Measurements from ENCODE around the gene RAX.

Gene RAX

GRCh38 chr18:59272891-59273758, at the start of gene RAX:
Gene RAX (minus strand): TSS chr18:59273454. CDS start chr18:59273206, 248 bp downstream.
- TF ChIP-seq CTCF (IDR thresholded peaks at IDR 0.05; ENCODE audit: insufficient read depth, low read length, poor library complexity, severe bottlenecking), result peak; percentile 11
- DNase-seq (ENCODE audit: extremely low read depth, insufficient read length), result no peak
- Histone ChIP-seq H3K27me3 (replicated peaks; ENCODE audit: control insufficient read depth, insufficient read depth, low read length) (peaks cover 4% of the 10 kb centered on the region), H3K4me3 (replicated peaks; ENCODE audit: low read depth, low read length) (no peak within 1 kb of the TSS; the same call in 1 of the 2 replicates), H3K36me3 (ENCODE audit: control insufficient read depth, insufficient read depth, low read length) (no peaks in the 10 kb centered on the region)

- no peak for DNase-seq (ENCODE audit: extremely low read depth, insufficient read length)
- no peak for TF ChIP-seq CTCF (IDR thresholded peaks at IDR 0.05; ENCODE audit: insufficient read depth, low read length, poor library complexity, severe bottlenecking)
- H3K36me3 ChIP-seq (ENCODE audit: control insufficient read depth, insufficient read depth, low read length), result no peaks in the 10 kb centered on the region
- H3K4me3 ChIP-seq (replicated peaks; ENCODE audit: low read depth, low read length), result no peak within 1 kb of the TSS
- H3K27me3 ChIP-seq (replicated peaks; ENCODE audit: control insufficient read depth, insufficient read depth, low read length), result no peaks in the 10 kb centered on the region; the same call in 1 of the 2 replicates
Measured at GRCh38 chr18:59318460-59319050, 45.3 kb upstream of the RAX start, which contains the start of gene CPLX4. Gene CPLX4 (minus strand): TSS chr18:59318649. CDS start chr18:59318462, 187 bp downstream.

GRCh38 chr18:59311631-59312030, 38.4 kb upstream of the RAX start:
- DNase-seq (ENCODE audit: extremely low read depth, insufficient read length), result no peak
- no peak for TF ChIP-seq CTCF (IDR thresholded peaks at IDR 0.05; ENCODE audit: insufficient read depth, low read length, poor library complexity, severe bottlenecking)
- H3K4me3 ChIP-seq (replicated peaks; ENCODE audit: low read depth, low read length), result no peak overlapping the region

GRCh38 chr18:59308938-59309260, 35.6 kb upstream of the RAX start:
- Histone ChIP-seq H3K36me3 (ENCODE audit: control insufficient read depth, insufficient read depth, low read length) (no peaks in the 10 kb centered on the region), H3K4me3 (replicated peaks; ENCODE audit: low read depth, low read length) (peak overlapping the region; percentile 27; the same call in 1 of the 2 replicates), H3K27me3 (replicated peaks; ENCODE audit: control insufficient read depth, insufficient read depth, low read length) (peaks cover 3% of the 10 kb centered on the region; the same call in 1 of the 2 replicates)
- TF ChIP-seq CTCF (IDR thresholded peaks at IDR 0.05; ENCODE audit: insufficient read depth, low read length, poor library complexity, severe bottlenecking), result no peak
- no peak for DNase-seq (ENCODE audit: extremely low read depth, insufficient read length)

More at GRCh38 chr18:59311631-59312030, 38.4 kb upstream of the RAX start:
- peaks cover 3% of the 10 kb centered on the region; the same call in 1 of the 2 replicates for H3K27me3 ChIP-seq (replicated peaks; ENCODE audit: control insufficient read depth, insufficient read depth, low read length)
- no peaks in the 10 kb centered on the region for H3K36me3 ChIP-seq (ENCODE audit: control insufficient read depth, insufficient read depth, low read length)

GRCh38 chr18:59308248-59308937, 35.1 kb upstream of the RAX start:
- H3K27me3 ChIP-seq (replicated peaks; ENCODE audit: control insufficient read depth, insufficient read depth, low read length), result peaks cover 3% of the 10 kb centered on the region; the same call in 1 of the 2 replicates
- DNase-seq (ENCODE audit: extremely low read depth, insufficient read length), result peak; percentile 58
- H3K4me3 ChIP-seq (replicated peaks; ENCODE audit: low read depth, low read length), result peak overlapping the region; percentile 27; the same call in 1 of the 2 replicates
- peak; percentile 75 for TF ChIP-seq CTCF (IDR thresholded peaks at IDR 0.05; ENCODE audit: insufficient read depth, low read length, poor library complexity, severe bottlenecking)
- H3K36me3 ChIP-seq (ENCODE audit: control insufficient read depth, insufficient read depth, low read length), result no peaks in the 10 kb centered on the region
